ENCODE measurements around the gene MMP11. TPM values are rescaled to one million over a fixed set of nuclear protein-coding genes. Genes with fewer than 3 reads are reported as not detected.

MMP11 gene
- total RNA-seq, 4 donors from 2014 or later = 0.60 to 3.9 (median 2.1) TPM; not detected in 1

DNA sequence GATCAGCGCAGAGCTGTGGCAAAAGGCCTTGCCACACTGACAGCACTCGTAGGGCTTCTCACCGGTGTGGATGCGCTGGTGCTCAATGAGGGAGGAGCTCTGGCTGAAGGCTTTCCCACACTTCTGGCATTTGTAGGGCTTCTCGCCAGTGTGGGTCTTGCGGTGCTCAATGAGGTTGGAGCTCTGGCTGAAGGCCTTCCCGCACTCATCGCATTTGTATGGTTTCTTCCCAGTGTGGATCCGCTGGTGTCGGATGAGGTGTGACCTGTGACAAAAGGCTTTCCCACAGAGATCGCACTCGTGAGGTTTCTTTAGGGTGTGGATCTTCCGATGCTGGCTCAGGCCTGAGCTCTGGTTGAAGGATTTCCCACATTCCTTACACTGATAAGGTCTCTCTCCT, 28.6 kb upstream of the MMP11 start:
- H3K9me3 ChIP-seq = no peaks in the 10 kb centered on the region
- no peak overlapping the region for H3K27ac ChIP-seq
- H3K4me1 ChIP-seq = peaks cover 4% of the 10 kb centered on the region
- no peaks in the 10 kb centered on the region for H3K27me3 ChIP-seq
- no peak for TF ChIP-seq POLR2AphosphoS5 (IDR thresholded peaks at IDR 0.05)
- no peak for TF ChIP-seq POLR2A (IDR thresholded peaks at IDR 0.05)
- no peak for DNase-seq (ENCODE audit: low spot score in 2 of 2)
- peaks cover 45% of the 10 kb centered on the region for H3K36me3 ChIP-seq
- 93% methylated on average over 8 of the region's 13 CpGs for WGBS
- H3K4me3 ChIP-seq = no peak overlapping the region

- 100% methylated on average over 4 of the region's 14 CpGs for WGBS
- Histone ChIP-seq H3K9me3 (no peaks in the 10 kb centered on the region), H3K27me3 (no peaks in the 10 kb centered on the region), H3K36me3 (peaks cover 45% of the 10 kb centered on the region), H3K27ac (no peak overlapping the region), H3K4me1 (peaks cover 5% of the 10 kb centered on the region), H3K4me3 (no peak overlapping the region)
- TF ChIP-seq CTCF (IDR thresholded peaks at IDR 0.05) (no peak), POLR2AphosphoS5 (IDR thresholded peaks at IDR 0.05) (no peak), EP300 (IDR thresholded peaks at IDR 0.05) (no peak), POLR2A (IDR thresholded peaks at IDR 0.05) (no peak)
- DNase-seq (ENCODE audit: low spot score in 2 of 2) = no peak
Measured at GRCh38 chr22:23744485-23744884, 28.2 kb upstream of the MMP11 start.

GRCh38 chr22:23745791-23746190, 26.9 kb upstream of the MMP11 start:
- Histone ChIP-seq H3K36me3 (peaks cover 44% of the 10 kb centered on the region), H3K27ac (no peak overlapping the region), H3K4me3 (no peak overlapping the region), H3K9me3 (no peaks in the 10 kb centered on the region), H3K27me3 (no peaks in the 10 kb centered on the region), H3K4me1 (peaks cover 17% of the 10 kb centered on the region)
- WGBS = 75% methylated on average over 6 of the region's 6 CpGs
- TF ChIP-seq POLR2A (IDR thresholded peaks at IDR 0.05) = no peak
- no peak for TF ChIP-seq POLR2AphosphoS5 (IDR thresholded peaks at IDR 0.05)
- TF ChIP-seq CTCF (IDR thresholded peaks at IDR 0.05) = no peak
- no peak for TF ChIP-seq EP300 (IDR thresholded peaks at IDR 0.05)
- DNase-seq (ENCODE audit: low spot score in 2 of 2) = no peak

DNA sequence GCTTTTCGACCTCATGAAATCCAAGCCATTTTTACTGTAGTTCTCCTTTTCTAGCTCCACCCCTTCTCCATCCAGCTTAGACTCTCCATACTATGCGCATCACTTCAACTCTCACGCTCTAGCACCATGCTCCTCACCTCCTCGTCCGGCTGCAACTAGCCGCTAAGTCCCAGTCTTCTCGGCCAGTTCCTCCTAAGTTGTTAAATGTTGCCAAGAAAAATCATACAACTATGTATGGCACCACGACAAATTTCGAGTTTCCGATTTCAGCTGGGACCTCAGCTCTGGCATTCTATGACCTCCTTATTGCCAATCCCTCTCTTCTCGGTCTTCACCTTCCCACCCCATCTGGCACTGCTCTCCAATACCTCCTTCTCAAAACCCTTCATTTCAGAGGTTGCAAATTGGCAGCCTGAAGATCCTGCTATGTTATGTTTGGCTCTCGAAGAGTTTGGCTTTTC, 22.8 kb upstream of the MMP11 start:
- WGBS = 33% methylated on average over 12 of the region's 12 CpGs

DNA sequence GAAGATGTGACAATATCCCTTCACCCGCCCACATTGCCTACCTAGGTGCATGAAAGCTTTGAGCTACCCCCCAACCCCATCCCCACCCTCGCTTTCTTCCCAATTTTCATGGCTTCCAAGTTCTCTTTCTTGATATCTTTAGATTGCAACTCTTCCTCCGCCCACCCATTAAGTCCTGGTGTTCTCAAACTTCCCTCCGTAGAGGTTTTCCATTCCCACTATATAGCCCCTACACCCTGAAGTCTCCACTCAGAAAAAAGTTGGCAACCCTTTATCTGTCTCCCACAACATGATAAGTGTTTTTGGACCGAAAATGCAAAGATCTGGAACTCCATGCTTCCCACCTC, 22.3 kb upstream of the MMP11 start:
- Histone ChIP-seq H3K27me3 (no peaks in the 10 kb centered on the region), H3K4me3 (peak overlapping the region; percentile 78), H3K36me3 (no peaks in the 10 kb centered on the region), H3K27ac (peak overlapping the region; percentile 92), H3K4me1 (peaks cover 22% of the 10 kb centered on the region), H3K9me3 (no peaks in the 10 kb centered on the region)
- WGBS = 25% methylated on average over 5 of the region's 5 CpGs
- TF ChIP-seq POLR2AphosphoS5 (IDR thresholded peaks at IDR 0.05) (no peak), EP300 (IDR thresholded peaks at IDR 0.05) (no peak), POLR2A (IDR thresholded peaks at IDR 0.05) (no peak), CTCF (IDR thresholded peaks at IDR 0.05) (no peak)
- DNase-seq (ENCODE audit: low spot score in 2 of 2) = no peak

More for the DNA sequence above, 22.8 kb upstream of the MMP11 start:
- Histone ChIP-seq H3K36me3 (peaks cover 3% of the 10 kb centered on the region), H3K27ac (no peak overlapping the region), H3K9me3 (no peaks in the 10 kb centered on the region), H3K27me3 (no peaks in the 10 kb centered on the region), H3K4me1 (peaks cover 22% of the 10 kb centered on the region), H3K4me3 (peak overlapping the region; percentile 78)
- TF ChIP-seq EP300 (IDR thresholded peaks at IDR 0.05) (no peak), POLR2AphosphoS5 (IDR thresholded peaks at IDR 0.05) (no peak), CTCF (IDR thresholded peaks at IDR 0.05) (no peak), POLR2A (IDR thresholded peaks at IDR 0.05) (no peak)
- no peak for DNase-seq (ENCODE audit: low spot score in 2 of 2)

All from suprapubic skin (tissue), 4 donors.